SK-N-SH (cell line): ENCODE results near the gene SYNPO2. TPM values are rescaled to one million over a fixed set of nuclear protein-coding genes. Genes with fewer than 3 reads are reported as not detected.

Experiments
- CTCF ChIA-PET: fragments of 300-600, 350-600 bp; formaldehyde crosslinking; extraction: SDS; loops from one replicate; lab custom pipeline; 2021; lab: Yijun Ruan, JAX
- POLR2A ChIA-PET: fragments of 350-600 bp; sonication (Branson Sonifier 250); formaldehyde crosslinking; extraction: SDS; loops from one replicate; lab custom pipeline; 2020; ENCODE audit warnings: antibody characterized with exemption, inconsistent platforms; lab: Yijun Ruan, JAX
- DNase-seq: peaks from one replicate; pipeline ENCODE4 v3.0.0; 2012
- H2AFZ ChIP-seq: fragments of 200-600 bp; sonication (generic); 2 replicates; pipeline ENCODE4 v1.8.1; 2016; ENCODE audit warnings: antibody characterized with exemption, mild to moderate bottlenecking, low read depth
- H3F3A ChIP-seq: fragments of 200-600 bp; sonication (generic); replicated peaks from 2 replicates; pipeline ENCODE3; 2016; ENCODE audit warnings: antibody characterized with exemption, mild to moderate bottlenecking; ENCODE audit not compliant: insufficient read depth
- H3K27ac ChIP-seq, 2 experiments: fragments of 200-500 bp in 1 of 2; fragments of 200-600 bp in 1 of 2; sonication (Bioruptor generic) in 1 of 2; sonication (generic), shearing (Covaris generic) in 1 of 2; 2 replicates each; pipeline versions ENCODE4 v1.5.1 to v1.6.1; 2014 to 2016; ENCODE audit warnings: low read depth in 2 of 2, inconsistent platforms in 1 of 2, low read length in 1 of 2, mild to moderate bottlenecking in 1 of 2, mixed read lengths in 1 of 2
- H3K27me3 ChIP-seq: fragments of 200-600 bp; sonication (generic), shearing (Covaris generic); 2 replicates; pipeline ENCODE4 v1.6.1; 2016; ENCODE audit warnings: mixed run types; ENCODE audit not compliant: insufficient read depth
- H3K36me3 ChIP-seq, 2 experiments: fragments of 200-500 bp in 1 of 2; fragments of 200-600 bp in 1 of 2; sonication (Bioruptor generic) in 1 of 2; sonication (generic) in 1 of 2; replicated peaks in 1 of 2; 2 replicates each; pipeline versions ENCODE3 to v1.5.1; 2014 to 2016; ENCODE audit warnings: low read length in 1 of 2, mild to moderate bottlenecking in 1 of 2; ENCODE audit not compliant: insufficient read depth in 2 of 2, control insufficient read depth in 1 of 2
- H3K4me1 ChIP-seq, 2 experiments: fragments of 200-500 bp in 1 of 2; fragments of 200-600 bp in 1 of 2; sonication (Bioruptor generic) in 1 of 2; sonication (generic), shearing (Covaris generic) in 1 of 2; 2 replicates each; pipeline versions ENCODE4 v1.5.1 to v1.6.1; 2014 to 2016; ENCODE audit warnings: low read depth in 1 of 2, low read length in 1 of 2, mixed run types in 1 of 2; ENCODE audit not compliant: insufficient read depth in 2 of 2, control insufficient read depth in 1 of 2
- H3K4me2 ChIP-seq: fragments of 200-600 bp; sonication (generic), shearing (Covaris generic); 2 replicates; pipeline ENCODE4 v1.6.1; 2017; ENCODE audit warnings: mixed run types
- H3K4me3 ChIP-seq, 2 experiments: fragments of 200-500 bp in 1 of 2; fragments of 200-600 bp in 1 of 2; sonication (Bioruptor generic) in 1 of 2; sonication (generic), shearing (Covaris generic) in 1 of 2; 2 replicates each; pipeline versions ENCODE4 v1.5.1 to v1.8.1; 2014 to 2016; ENCODE audit warnings: low read depth in 2 of 2, inconsistent platforms in 1 of 2, low read length in 1 of 2, mild to moderate bottlenecking in 1 of 2, mixed read lengths in 1 of 2, moderate library complexity in 1 of 2
- H3K79me2 ChIP-seq: fragments of 200-600 bp; sonication (generic); 2 replicates; pipeline ENCODE4 v1.8.1; 2017; ENCODE audit warnings: mild to moderate bottlenecking; ENCODE audit not compliant: insufficient read depth
- H3K9ac ChIP-seq: fragments of 200-600 bp; sonication (generic); 2 replicates; pipeline ENCODE4 v1.6.1; 2017; ENCODE audit warnings: mixed run types
- H3K9me2 ChIP-seq: fragments of 200-600 bp; sonication (generic); 2 replicates; pipeline ENCODE4 v1.6.1; 2017; ENCODE audit warnings: mixed run types
- H3K9me3 ChIP-seq: fragments of 200-600 bp; sonication (generic); 2 replicates; pipeline ENCODE4 v1.6.1; 2017; ENCODE audit warnings: mixed run types, mild to moderate bottlenecking, moderate library complexity
- H4K20me1 ChIP-seq: fragments of 200-600 bp; sonication (generic); 2 replicates; pipeline ENCODE4 v1.6.1; 2017; ENCODE audit warnings: mild to moderate bottlenecking, mixed run types; ENCODE audit not compliant: insufficient read depth
- ELF1 ChIP-seq: IDR thresholded peaks from 2 replicates; pipeline ENCODE4 v1.4.0; 2012
- EP300 ChIP-seq, 2 experiments: IDR thresholded peaks; 2 replicates each; pipeline versions ENCODE4 v1.4.0 to v1.6.1; 2012; ENCODE audit warnings: borderline replicate concordance in 1 of 2, low read depth in 1 of 2, low read length in 1 of 2
- FOSL2 ChIP-seq: IDR thresholded peaks from 2 replicates; pipeline ENCODE4 v1.4.0; 2012; ENCODE audit warnings: low read depth, mild to moderate bottlenecking, moderate library complexity, borderline replicate concordance
- FOXJ3 ChIP-seq: sonication (generic); formaldehyde crosslinking; IDR thresholded peaks from 2 replicates; pipeline ENCODE4 v1.5.1; 2020; ENCODE audit warnings: mild to moderate bottlenecking, missing genetic modification reagents
- GABPA ChIP-seq: IDR thresholded peaks from 2 replicates; pipeline ENCODE4 v1.4.0; 2012; ENCODE audit warnings: low read depth, mild to moderate bottlenecking
- IRF3 ChIP-seq: fragments of 150-350 bp; IDR thresholded peaks from 2 replicates; pipeline ENCODE4 v1.6.1; 2016; ENCODE audit warnings: mild to moderate bottlenecking, low read depth, low read length
- JUND ChIP-seq: IDR thresholded peaks from 2 replicates; pipeline ENCODE4 v1.4.0; 2012
- RAD21 ChIP-seq: IDR thresholded peaks from 2 replicates; pipeline ENCODE4 v1.6.1; 2012; ENCODE audit warnings: mild to moderate bottlenecking, low read length
- RXRA ChIP-seq: IDR thresholded peaks from 2 replicates; pipeline ENCODE4 v1.4.0; 2012; ENCODE audit warnings: low read depth, mild to moderate bottlenecking, borderline replicate concordance
- SIN3A ChIP-seq: IDR thresholded peaks from 2 replicates; pipeline ENCODE4 v1.6.1; 2012; ENCODE audit warnings: low read depth, mild to moderate bottlenecking, low read length, moderate library complexity, borderline replicate concordance
- SMC3 ChIP-seq: IDR thresholded peaks from 2 replicates; pipeline ENCODE4 v1.6.1; 2012; ENCODE audit warnings: low read depth, low read length, improper control_type of control experiment
- TCF12 ChIP-seq: IDR thresholded peaks from 2 replicates; pipeline ENCODE4 v1.4.0; 2012
- YY1 ChIP-seq: IDR thresholded peaks from 2 replicates; pipeline ENCODE4 v1.4.0; 2012; ENCODE audit warnings: low read depth, mild to moderate bottlenecking
- ZBTB33 ChIP-seq: IDR thresholded peaks from 2 replicates; pipeline ENCODE4 v1.4.0; 2012; ENCODE audit warnings: low read depth, borderline replicate concordance
- WGBS: methylation state at CpG from one replicate; pipeline ENCODE4 v1.1.6; 2017; ENCODE audit warnings: low lambda C conversion rate; 5-methylcytosine and 5-hydroxymethylcytosine counted together
- polyA plus RNA-seq, 3 experiments: library from polyadenylated mRNA; depleted of rRNA; stranded (reverse); fragments of >200 nt; gene quantifications; 2 replicates each; pipeline ENCODE4 v1.2.3, GENCODE V29; 2012
- TF ChIP-seq, protein P1 (sequence below): IDR thresholded peaks from 2 replicates; pipeline ENCODE4 v1.4.0; 2012; ENCODE audit warnings: low read depth, borderline replicate concordance

Gene SYNPO2
- polyA plus RNA-seq, 1 of the 3 experiments (the other 2 are of a cell fraction): 7.2 TPM

DNA sequence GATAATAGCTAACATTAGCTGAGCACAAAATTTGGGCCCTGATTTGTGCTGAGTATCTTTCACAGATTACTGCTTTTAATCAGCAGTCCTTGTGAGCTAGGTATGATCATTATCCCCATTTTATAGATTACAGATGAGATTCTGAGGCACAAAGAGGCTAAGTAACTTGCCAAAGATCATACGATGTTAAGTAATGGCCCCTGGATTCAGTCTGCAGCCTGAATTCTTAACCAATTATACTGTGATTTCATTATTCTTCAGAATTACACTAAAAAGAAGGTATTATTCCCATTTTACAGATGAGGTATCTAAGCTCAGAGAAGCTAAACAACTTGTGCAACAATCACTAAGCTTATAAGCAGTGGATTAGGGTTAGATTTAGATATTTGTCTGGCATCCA lies 149.1 kb downstream of the SYNPO2 start:
- no peaks in the 10 kb centered on the region for H3K9me3 ChIP-seq
- H3K9ac ChIP-seq: no peak overlapping the region
- H3K27ac ChIP-seq: no peak overlapping the region
- no peaks in the 10 kb centered on the region for H3K27me3 ChIP-seq
- ChIA-PET POLR2A (no interaction called here), CTCF (interaction anchor here (1.3 to 8.1 kb wide), 2 partner anchors 55 to 175 kb away, joined by 3 to 67 read pairs; no protein-coding TSS in a partner anchor)
- no peak overlapping the region for H3K4me2 ChIP-seq
- H3K9me2 ChIP-seq: no peaks in the 10 kb centered on the region
- no peaks in the 10 kb centered on the region for H3K79me2 ChIP-seq
- peaks cover 6 to 35% of the 10 kb centered on the region in 2 experiments; a peak in 3 of 4 replicates for H3K4me1 ChIP-seq
- peaks cover 35% of the 10 kb centered on the region for H3F3A ChIP-seq
- no peaks in the 10 kb centered on the region for H4K20me1 ChIP-seq
- no peak overlapping the region for H2AFZ ChIP-seq
- H3K36me3 ChIP-seq: peaks cover 0 to 58% of the 10 kb centered on the region in 2 experiments
- H3K4me3 ChIP-seq: no peak overlapping the region
- TF ChIP-seq, protein P1, sequence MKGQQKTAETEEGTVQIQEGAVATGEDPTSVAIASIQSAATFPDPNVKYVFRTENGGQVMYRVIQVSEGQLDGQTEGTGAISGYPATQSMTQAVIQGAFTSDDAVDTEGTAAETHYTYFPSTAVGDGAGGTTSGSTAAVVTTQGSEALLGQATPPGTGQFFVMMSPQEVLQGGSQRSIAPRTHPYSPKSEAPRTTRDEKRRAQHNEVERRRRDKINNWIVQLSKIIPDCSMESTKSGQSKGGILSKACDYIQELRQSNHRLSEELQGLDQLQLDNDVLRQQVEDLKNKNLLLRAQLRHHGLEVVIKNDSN: no peak
- no peak for TF ChIP-seq SMC3
- TF ChIP-seq JUND: no peak
- TF ChIP-seq EP300 (IDR thresholded peaks at IDR 0.05; ENCODE audit: borderline replicate concordance in 1 of 2, low read depth in 1 of 2, low read length in 1 of 2): no peak
- TF ChIP-seq YY1: no peak
- no peak for TF ChIP-seq SIN3A
- no peak for TF ChIP-seq TCF12
- TF ChIP-seq FOXJ3 (CRISPR knock-in tag): no peak
- TF ChIP-seq ELF1: no peak
- no peak for TF ChIP-seq GABPA
- no peak for TF ChIP-seq RAD21
- no peak for TF ChIP-seq IRF3
- TF ChIP-seq FOSL2: no peak
- no peak for TF ChIP-seq RXRA
- no peak for TF ChIP-seq ZBTB33
- DNase-seq: no peak
- WGBS: 100% methylated on average over 1 of the region's 1 CpG
